Measurements from ENCODE around the gene ANKRD13C. TPM values are rescaled to one million over a fixed set of nuclear protein-coding genes. Genes with fewer than 3 reads are reported as not detected.

The ANKRD13C gene
- total RNA-seq, 2 experiments from 2014 or later = 37.4 to 37.8 TPM

- Mint-ChIP-seq H3K9me3 (no peaks in the 10 kb centered on the region), H3K36me3 (ENCODE audit: low read depth) (no peaks in the 10 kb centered on the region), H3K4me3 (no peak overlapping the region), H3K27ac (no peak overlapping the region), H3K27me3 (peaks cover 11% of the 10 kb centered on the region), H3K4me1 (ENCODE audit: low read depth) (no peaks in the 10 kb centered on the region)
- ATAC-seq (ENCODE audit: poor library complexity) = no peak
- Histone ChIP-seq H3K4me3 (ENCODE audit: low read length) (no peak overlapping the region), H3K4me1 (ENCODE audit: insufficient read depth, low read length) (no peaks in the 10 kb centered on the region), H3K36me3 (ENCODE audit: insufficient read depth, low read length) (no peaks in the 10 kb centered on the region), H3K27me3 (ENCODE audit: control insufficient read depth in 1 of 2, insufficient read depth in 2 of 2, low read length in 2 of 2) (no peaks in the 10 kb centered on the region), H3K9me3 (ENCODE audit: control insufficient read depth in 1 of 2, insufficient read depth in 1 of 2, low read length in 2 of 2) (no peaks in the 10 kb centered on the region), H3K27ac (ENCODE audit: low read depth in 1 of 2, low read length in 2 of 2) (no peak overlapping the region)
- POLR2A ChIA-PET = no interaction called here
- no peak for TF ChIP-seq CTCF (IDR thresholded peaks at IDR 0.05)
- CTCF ChIA-PET = no interaction called here
- DNase-seq = no peak
- intact Hi-C loops (cut with DNase I, micrococcal nuclease) = no loop called here
Observed at GRCh38 chr1:70385477-70385876, 31.0 kb upstream of the ANKRD13C start.

DNA sequence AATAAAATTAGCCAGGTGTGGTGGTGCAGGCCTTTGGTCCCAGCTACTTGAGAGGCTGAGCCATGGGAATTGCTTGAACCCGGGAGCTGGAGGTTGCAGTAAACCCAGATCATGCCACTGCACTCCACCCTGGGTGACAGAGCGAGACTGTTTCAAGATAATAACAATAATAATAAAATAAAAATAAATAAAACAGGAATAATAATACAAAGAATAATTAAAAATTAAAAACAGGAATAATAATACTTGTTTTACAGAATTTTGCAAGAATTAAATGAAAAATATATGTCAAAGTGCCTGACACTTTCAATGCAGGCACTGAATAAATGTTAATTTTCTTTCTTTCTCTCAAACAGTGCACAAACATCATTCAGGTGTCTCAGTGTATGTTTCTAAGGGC, 30.0 kb upstream of the ANKRD13C start:
- no peaks in the 10 kb centered on the region for H3K36me3 ChIP-seq (ENCODE audit: insufficient read depth, low read length)
- no peaks in the 10 kb centered on the region for H3K36me3 Mint-ChIP-seq (ENCODE audit: low read depth)
- no peaks in the 10 kb centered on the region for H3K9me3 Mint-ChIP-seq
- ChIA-PET POLR2A (no interaction called here), CTCF (no interaction called here)
- intact Hi-C loops (cut with DNase I, micrococcal nuclease) = no loop called here
- H3K4me3 ChIP-seq (ENCODE audit: low read length) = no peak overlapping the region
- H3K9me3 ChIP-seq (ENCODE audit: control insufficient read depth in 1 of 2, insufficient read depth in 1 of 2, low read length in 2 of 2) = no peaks in the 10 kb centered on the region
- H3K4me1 ChIP-seq (ENCODE audit: insufficient read depth, low read length) = no peaks in the 10 kb centered on the region
- H3K27ac ChIP-seq (ENCODE audit: low read depth in 1 of 2, low read length in 2 of 2) = no peak overlapping the region
- H3K4me1 Mint-ChIP-seq (ENCODE audit: low read depth) = no peaks in the 10 kb centered on the region
- DNase-seq (no peak), ATAC-seq (ENCODE audit: poor library complexity) (no peak)
- peaks cover 11% of the 10 kb centered on the region for H3K27me3 Mint-ChIP-seq
- no peak for TF ChIP-seq CTCF (IDR thresholded peaks at IDR 0.05)
- no peak overlapping the region for H3K27ac Mint-ChIP-seq
- no peak overlapping the region for H3K4me3 Mint-ChIP-seq
- no peaks in the 10 kb centered on the region for H3K27me3 ChIP-seq (ENCODE audit: control insufficient read depth in 1 of 2, insufficient read depth in 2 of 2, low read length in 2 of 2)

DNA sequence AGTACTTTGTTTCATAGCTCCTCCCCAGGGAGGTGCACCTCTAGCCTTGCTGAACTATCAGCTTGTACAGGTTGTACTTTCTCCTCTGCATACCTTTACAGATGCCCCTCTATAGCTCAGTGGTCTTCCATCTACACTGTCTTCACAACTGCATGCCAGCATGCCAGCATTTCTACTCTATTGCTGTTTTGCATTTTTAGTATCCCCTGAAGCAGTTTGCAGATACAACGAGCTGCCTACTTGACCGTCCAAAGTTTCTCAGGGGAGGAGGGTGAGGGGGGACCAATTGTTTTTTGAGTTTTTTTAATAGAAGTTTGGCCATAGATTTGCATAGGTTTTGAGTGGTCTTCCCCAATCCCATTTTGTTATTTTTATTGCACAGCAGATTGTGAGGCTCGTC, 29.0 kb upstream of the ANKRD13C start:
- no peaks in the 10 kb centered on the region for H3K36me3 ChIP-seq (ENCODE audit: insufficient read depth, low read length)
- intact Hi-C loops (cut with DNase I, micrococcal nuclease) = no loop called here
- Mint-ChIP-seq H3K27me3 (peaks cover 11% of the 10 kb centered on the region), H3K4me1 (ENCODE audit: low read depth) (no peaks in the 10 kb centered on the region), H3K9me3 (no peaks in the 10 kb centered on the region), H3K4me3 (no peak overlapping the region), H3K27ac (no peak overlapping the region), H3K36me3 (ENCODE audit: low read depth) (no peaks in the 10 kb centered on the region)
- no peak overlapping the region for H3K4me3 ChIP-seq (ENCODE audit: low read length)
- H3K27ac ChIP-seq (ENCODE audit: low read depth in 1 of 2, low read length in 2 of 2) = no peak overlapping the region
- ATAC-seq (ENCODE audit: poor library complexity) (no peak), DNase-seq (no peak)
- no peak for TF ChIP-seq CTCF (IDR thresholded peaks at IDR 0.05)
- ChIA-PET CTCF (no interaction called here), POLR2A (no interaction called here)
- no peaks in the 10 kb centered on the region for H3K9me3 ChIP-seq (ENCODE audit: control insufficient read depth in 1 of 2, insufficient read depth in 1 of 2, low read length in 2 of 2)
- no peaks in the 10 kb centered on the region for H3K4me1 ChIP-seq (ENCODE audit: insufficient read depth, low read length)
- no peaks in the 10 kb centered on the region for H3K27me3 ChIP-seq (ENCODE audit: control insufficient read depth in 1 of 2, insufficient read depth in 2 of 2, low read length in 2 of 2)

Measured in CD4-positive, alpha-beta T cell (primary cell).